Measurements from ENCODE around the gene TMEM51. TPM values are rescaled to one million over a fixed set of nuclear protein-coding genes. Genes with fewer than 3 reads are reported as not detected.

TMEM51 gene
- total and polyA plus RNA-seq, 10 of the 15 experiments (the other 5 are each of a cell fraction or from before 2014, with no cell fraction given), result 0.55 to 4.8 (median 3.1) TPM

GRCh38 chr1:15224974-15225373 is 71.4 kb downstream of the TMEM51 start:
- H3K9me3 ChIP-seq (replicated peaks; ENCODE audit: control insufficient read depth, insufficient read depth, low read length), result no peaks in the 10 kb centered on the region
- no peak overlapping the region for H3K4me2 ChIP-seq (ENCODE audit: control insufficient read depth, insufficient read depth)
- BruUV-seq (replicated peaks), result no TSS peak
- 69% methylated on average over 4 of the region's 4 CpGs for WGBS (ENCODE audit: insufficient coverage, insufficient replicate concordance, low lambda C conversion rate, missing lambda C conversion rate)
- H3K79me2 ChIP-seq (ENCODE audit: control insufficient read depth, insufficient read depth, low read length), result no peaks in the 10 kb centered on the region
- H3K27ac ChIP-seq (ENCODE audit: control insufficient read depth, insufficient read depth), result no peak overlapping the region
- RAD21 ChIA-PET (ENCODE audit: unreplicated experiment), result interaction anchor here (0.6 to 1.1 kb wide), 2 partner anchors 20 to 47 kb away, joined by 3 read pairs; no protein-coding TSS in a partner anchor
- in situ Hi-C loops (cut with MboI), result no loop called here
- ATAC-seq (no peak), FAIRE-seq (no peak), DNase-seq (ENCODE audit: low read depth, low spot score) (no peak)
- no peak overlapping the region for H3K4me3 ChIP-seq
- H3K27me3 ChIP-seq (replicated peaks in 1 of 2; ENCODE audit: control insufficient read depth in 2 of 2, insufficient read depth in 2 of 2, low read length in 1 of 2), result no peaks in the 10 kb centered on the region
- CTCF ChIA-PET, result interaction anchor here (1.0 kb wide), 1 partner anchor 79 kb away, joined by 3 read pairs; no protein-coding TSS in a partner anchor
- H3K4me1 ChIP-seq (ENCODE audit: control insufficient read depth, insufficient read depth, low read length), result no peaks in the 10 kb centered on the region
- H2AFZ ChIP-seq (ENCODE audit: control insufficient read depth, low read depth, low read length), result no peak overlapping the region
- intact Hi-C loops (cut with micrococcal nuclease; ENCODE audit: unreplicated experiment), result no loop called here
- no peaks in the 10 kb centered on the region for H4K20me1 ChIP-seq (ENCODE audit: control insufficient read depth, insufficient read depth)
- TF ChIP-seq STAT3 (IDR thresholded peaks at IDR 0.05; ENCODE audit: low read depth, low read length), result no peak
- no peak for TF ChIP-seq CREM (IDR thresholded peaks at IDR 0.05; ENCODE audit: low read depth)
- TF ChIP-seq, protein P1, sequence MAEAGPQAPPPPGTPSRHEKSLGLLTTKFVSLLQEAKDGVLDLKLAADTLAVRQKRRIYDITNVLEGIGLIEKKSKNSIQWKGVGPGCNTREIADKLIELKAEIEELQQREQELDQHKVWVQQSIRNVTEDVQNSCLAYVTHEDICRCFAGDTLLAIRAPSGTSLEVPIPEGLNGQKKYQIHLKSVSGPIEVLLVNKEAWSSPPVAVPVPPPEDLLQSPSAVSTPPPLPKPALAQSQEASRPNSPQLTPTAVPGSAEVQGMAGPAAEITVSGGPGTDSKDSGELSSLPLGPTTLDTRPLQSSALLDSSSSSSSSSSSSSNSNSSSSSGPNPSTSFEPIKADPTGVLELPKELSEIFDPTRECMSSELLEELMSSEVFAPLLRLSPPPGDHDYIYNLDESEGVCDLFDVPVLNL (IDR thresholded peaks at IDR 0.05; ENCODE audit: low read depth, low read length), result no peak
- TF ChIP-seq, protein P2, sequence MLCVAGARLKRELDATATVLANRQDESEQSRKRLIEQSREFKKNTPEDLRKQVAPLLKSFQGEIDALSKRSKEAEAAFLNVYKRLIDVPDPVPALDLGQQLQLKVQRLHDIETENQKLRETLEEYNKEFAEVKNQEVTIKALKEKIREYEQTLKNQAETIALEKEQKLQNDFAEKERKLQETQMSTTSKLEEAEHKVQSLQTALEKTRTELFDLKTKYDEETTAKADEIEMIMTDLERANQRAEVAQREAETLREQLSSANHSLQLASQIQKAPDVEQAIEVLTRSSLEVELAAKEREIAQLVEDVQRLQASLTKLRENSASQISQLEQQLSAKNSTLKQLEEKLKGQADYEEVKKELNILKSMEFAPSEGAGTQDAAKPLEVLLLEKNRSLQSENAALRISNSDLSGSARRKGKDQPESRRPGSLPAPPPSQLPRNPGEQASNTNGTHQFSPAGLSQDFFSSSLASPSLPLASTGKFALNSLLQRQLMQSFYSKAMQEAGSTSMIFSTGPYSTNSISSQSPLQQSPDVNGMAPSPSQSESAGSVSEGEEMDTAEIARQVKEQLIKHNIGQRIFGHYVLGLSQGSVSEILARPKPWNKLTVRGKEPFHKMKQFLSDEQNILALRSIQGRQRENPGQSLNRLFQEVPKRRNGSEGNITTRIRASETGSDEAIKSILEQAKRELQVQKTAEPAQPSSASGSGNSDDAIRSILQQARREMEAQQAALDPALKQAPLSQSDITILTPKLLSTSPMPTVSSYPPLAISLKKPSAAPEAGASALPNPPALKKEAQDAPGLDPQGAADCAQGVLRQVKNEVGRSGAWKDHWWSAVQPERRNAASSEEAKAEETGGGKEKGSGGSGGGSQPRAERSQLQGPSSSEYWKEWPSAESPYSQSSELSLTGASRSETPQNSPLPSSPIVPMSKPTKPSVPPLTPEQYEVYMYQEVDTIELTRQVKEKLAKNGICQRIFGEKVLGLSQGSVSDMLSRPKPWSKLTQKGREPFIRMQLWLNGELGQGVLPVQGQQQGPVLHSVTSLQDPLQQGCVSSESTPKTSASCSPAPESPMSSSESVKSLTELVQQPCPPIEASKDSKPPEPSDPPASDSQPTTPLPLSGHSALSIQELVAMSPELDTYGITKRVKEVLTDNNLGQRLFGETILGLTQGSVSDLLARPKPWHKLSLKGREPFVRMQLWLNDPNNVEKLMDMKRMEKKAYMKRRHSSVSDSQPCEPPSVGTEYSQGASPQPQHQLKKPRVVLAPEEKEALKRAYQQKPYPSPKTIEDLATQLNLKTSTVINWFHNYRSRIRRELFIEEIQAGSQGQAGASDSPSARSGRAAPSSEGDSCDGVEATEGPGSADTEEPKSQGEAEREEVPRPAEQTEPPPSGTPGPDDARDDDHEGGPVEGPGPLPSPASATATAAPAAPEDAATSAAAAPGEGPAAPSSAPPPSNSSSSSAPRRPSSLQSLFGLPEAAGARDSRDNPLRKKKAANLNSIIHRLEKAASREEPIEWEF (IDR thresholded peaks at IDR 0.05; ENCODE audit: insufficient replicate concordance, low read depth, low read length), result no peak
- no peak for TF ChIP-seq SREBF2 (IDR thresholded peaks at IDR 0.05; ENCODE audit: low read length)
- TF ChIP-seq BACH1 (IDR thresholded peaks at IDR 0.05; ENCODE audit: borderline replicate concordance), result no peak
- TF ChIP-seq NFYB (IDR thresholded peaks at IDR 0.05; ENCODE audit: insufficient read depth, low read depth, low read length), result no peak
- TF ChIP-seq CBFB (IDR thresholded peaks at IDR 0.05; ENCODE audit: low read depth), result no peak
- no peak for TF ChIP-seq JUNB (IDR thresholded peaks at IDR 0.05)
- no peak for TF ChIP-seq TARDBP (IDR thresholded peaks at IDR 0.05; ENCODE audit: borderline replicate concordance)
- TF ChIP-seq SMC3 (IDR thresholded peaks at IDR 0.05; ENCODE audit: borderline replicate concordance, low read length), result no peak
- TF ChIP-seq FOXK2 (IDR thresholded peaks at IDR 0.05), result no peak
- SMC1A ChIA-PET (ENCODE audit: uncharacterized antibody, unreplicated experiment), result interaction anchor here (1.4 to 1.6 kb wide), 2 partner anchors 9 to 26 kb away, joined by 3 to 4 read pairs; no protein-coding TSS in a partner anchor
- H3K9ac ChIP-seq (ENCODE audit: control insufficient read depth, insufficient read depth, low read length), result no peak overlapping the region
- no peaks in the 10 kb centered on the region; a peak in 1 of 4 replicates for H3K36me3 ChIP-seq (ENCODE audit: control insufficient read depth in 2 of 2, insufficient read depth in 2 of 2, low read length in 1 of 2)
- POLR2A ChIA-PET, result no interaction called here

Measured in GM12878 (cell line).